H1 (cell line): ENCODE results near the gene SYPL1. TPM values are rescaled to one million over a fixed set of nuclear protein-coding genes. Genes with fewer than 3 reads are reported as not detected.

Experiments
- CTCF ChIA-PET: fragments of 300-600 bp; sonication (Branson Sonifier 250); formaldehyde crosslinking; loops from one replicate; lab custom pipeline; 2021; ENCODE audit not compliant: partially characterized antibody; lab: Charles Lee
- POLR2A ChIA-PET: fragments of 300-600 bp; sonication (Branson Sonifier 250); formaldehyde crosslinking; loops from one replicate; lab custom pipeline; 2021; ENCODE audit warnings: inconsistent platforms; ENCODE audit not compliant: partially characterized antibody; lab: Charles Lee
- DNase-seq, 2 experiments: peaks; one replicate each; pipeline versions ENCODE4 v3.0.0 to v3.0.0-alpha.2; 2010 to 2022; ENCODE audit warnings: low spot score in 2 of 2, low read depth in 1 of 2, mixed read lengths in 1 of 2
- FAIRE-seq: peaks from 2 replicates; lab custom pipeline; 2011; peaks lifted over from hg19 to GRCh38; lab: Jason Lieb, UNC
- H2AFZ ChIP-seq: 2 replicates; pipeline ENCODE4 v1.8.1; 2012; ENCODE audit warnings: low read length, inconsistent platforms
- H2AK5ac ChIP-seq: 2 replicates; pipeline ENCODE4 v1.6.1; 2013; ENCODE audit warnings: low read depth, low read length
- H2BK120ac ChIP-seq: replicated peaks from 2 replicates; pipeline ENCODE3; 2013; ENCODE audit warnings: low read depth, low read length, inconsistent platforms
- H2BK12ac ChIP-seq: 2 replicates; pipeline ENCODE4 v1.6.1; 2013; ENCODE audit warnings: low read depth, low read length
- H2BK15ac ChIP-seq: 2 replicates; pipeline ENCODE4 v1.6.1; 2013; ENCODE audit warnings: low read length
- H2BK20ac ChIP-seq: 2 replicates; pipeline ENCODE4 v1.6.1; 2013; ENCODE audit warnings: low read length
- H2BK5ac ChIP-seq: 2 replicates; pipeline ENCODE4 v1.6.1; 2013; ENCODE audit warnings: low read depth, low read length
- H3K14ac ChIP-seq: 2 replicates; pipeline ENCODE4 v1.6.1; 2013; ENCODE audit warnings: inconsistent platforms; ENCODE audit not compliant: insufficient read length
- H3K18ac ChIP-seq: 2 replicates; pipeline ENCODE4 v1.6.1; 2013; ENCODE audit warnings: low read length; ENCODE audit errors: extremely low read depth
- H3K23ac ChIP-seq: 2 replicates; pipeline ENCODE4 v1.6.1; 2013; ENCODE audit warnings: inconsistent platforms; ENCODE audit not compliant: insufficient read length
- H3K23me2 ChIP-seq: 2 replicates; pipeline ENCODE4 v1.6.1; 2013; ENCODE audit warnings: low read depth, low read length
- H3K27ac ChIP-seq: 2 replicates; pipeline ENCODE4 v1.6.1; 2011; ENCODE audit warnings: low read depth, low read length, inconsistent platforms
- H3K27me3 ChIP-seq, 4 experiments: replicated peaks in 1 of 4; 1 replicate in 1 of 4; 2 replicates in 3 of 4; pipeline versions ENCODE4 v1.6.1 to v1.8.1; 2011 to 2013; ENCODE audit warnings: low read length in 3 of 4, mild to moderate bottlenecking in 3 of 4, inconsistent platforms in 2 of 4, mixed read lengths in 2 of 4, moderate library complexity in 1 of 4; ENCODE audit not compliant: control insufficient read depth in 3 of 4, insufficient read depth in 3 of 4; ENCODE audit errors: extremely low read depth in 1 of 4
- H3K36me3 ChIP-seq, 4 experiments: 2 replicates each; pipeline versions ENCODE4 v1.6.1 to v1.8.1; 2011 to 2013; ENCODE audit warnings: mild to moderate bottlenecking in 4 of 4, low read length in 3 of 4, moderate library complexity in 2 of 4, control low read depth in 1 of 4, inconsistent platforms in 1 of 4; ENCODE audit not compliant: insufficient read depth in 4 of 4, control insufficient read depth in 2 of 4
- H3K4ac ChIP-seq: replicated peaks from 2 replicates; pipeline ENCODE3; 2013; ENCODE audit warnings: low read length, low read depth, mixed read lengths, inconsistent platforms; ENCODE audit not compliant: insufficient read length
- H3K4me1 ChIP-seq, 4 experiments: replicated peaks in 1 of 4; 1 replicate in 1 of 4; 2 replicates in 3 of 4; pipeline versions ENCODE4 v1.6.1 to v1.8.1; 2011 to 2013; ENCODE audit warnings: low read length in 3 of 4, inconsistent platforms in 2 of 4, mixed read lengths in 1 of 4; ENCODE audit not compliant: insufficient read depth in 4 of 4, control insufficient read depth in 3 of 4
- H3K4me2 ChIP-seq, 2 experiments: 2 replicates each; pipeline versions ENCODE4 v1.6.1 to v1.8.1; 2011 to 2013; ENCODE audit warnings: low read depth in 2 of 2, low read length in 2 of 2, control low read depth in 1 of 2, inconsistent platforms in 1 of 2, mild to moderate bottlenecking in 1 of 2; ENCODE audit not compliant: insufficient read depth in 1 of 2
- H3K4me3 ChIP-seq, 4 experiments: fragments of 200-600, 300-600 bp in 1 of 4; sonication (generic), shearing (Covaris generic), sonication (Bioruptor Twin) in 1 of 4; 2 replicates each; pipeline versions ENCODE4 v1.5.1 to v1.8.1; 2011 to 2016; ENCODE audit warnings: low read length in 4 of 4, low read depth in 3 of 4, control low read depth in 2 of 4, inconsistent platforms in 2 of 4, mild to moderate bottlenecking in 2 of 4, mixed read lengths in 1 of 4, moderate library complexity in 1 of 4; ENCODE audit not compliant: insufficient read depth in 2 of 4; ENCODE audit errors: extremely low read depth in 1 of 4
- H3K56ac ChIP-seq: replicated peaks from 2 replicates; pipeline ENCODE3; 2013; ENCODE audit warnings: low read depth, mild to moderate bottlenecking, mixed read lengths, low read length, inconsistent platforms; ENCODE audit not compliant: insufficient read length
- H3K79me1 ChIP-seq: 2 replicates; pipeline ENCODE4 v1.6.1; 2013; ENCODE audit warnings: low read depth, low read length, control low read depth
- H3K79me2 ChIP-seq, 2 experiments: 2 replicates each; pipeline versions ENCODE4 v1.6.1 to v1.8.1; 2012 to 2013; ENCODE audit warnings: low read length in 2 of 2, mild to moderate bottlenecking in 2 of 2, inconsistent platforms in 1 of 2; ENCODE audit not compliant: insufficient read depth in 2 of 2, control insufficient read depth in 1 of 2
- H3K9ac ChIP-seq, 4 experiments: replicated peaks in 1 of 4; 1 replicate in 1 of 4; 2 replicates in 3 of 4; pipeline versions ENCODE4 v1.6.1 to v1.8.1; 2011 to 2013; ENCODE audit warnings: low read depth in 3 of 4, low read length in 3 of 4, control low read depth in 2 of 4, mild to moderate bottlenecking in 2 of 4, moderate library complexity in 2 of 4, inconsistent platforms in 1 of 4; ENCODE audit errors: extremely low read depth in 1 of 4
- H3K9me3 ChIP-seq, 2 experiments: 2 replicates each; pipeline versions ENCODE4 v1.6.1 to v1.8.1; 2012 to 2013; ENCODE audit warnings: mild to moderate bottlenecking in 2 of 2, moderate library complexity in 2 of 2, control low read depth in 1 of 2, inconsistent platforms in 1 of 2, low read depth in 1 of 2, low read length in 1 of 2, mixed read lengths in 1 of 2; ENCODE audit not compliant: insufficient read depth in 2 of 2
- H4K20me1 ChIP-seq, 2 experiments: replicated peaks in 1 of 2; 2 replicates each; pipeline versions ENCODE3 to v1.8.1; 2011 to 2013; ENCODE audit warnings: inconsistent platforms in 2 of 2, low read length in 2 of 2, mild to moderate bottlenecking in 1 of 2; ENCODE audit not compliant: insufficient read depth in 2 of 2, control insufficient read depth in 1 of 2
- H4K5ac ChIP-seq: 2 replicates; pipeline ENCODE4 v1.6.1; 2013; ENCODE audit warnings: low read length, low read depth, mixed read lengths, inconsistent platforms; ENCODE audit not compliant: insufficient read length
- H4K8ac ChIP-seq: 2 replicates; pipeline ENCODE4 v1.8.0; 2013; ENCODE audit warnings: mild to moderate bottlenecking, moderate library complexity, low read length, inconsistent platforms; ENCODE audit not compliant: insufficient read depth; ENCODE audit errors: extremely low read depth
- H4K91ac ChIP-seq: replicated peaks from 2 replicates; pipeline ENCODE3; 2013; ENCODE audit warnings: low read length, mixed read lengths, inconsistent platforms; ENCODE audit not compliant: insufficient read length
- CHD1 ChIP-seq: IDR thresholded peaks from 2 replicates; pipeline ENCODE4 v1.6.1; 2012; ENCODE audit warnings: low read depth, low read length, improper control_type of control experiment
- WGBS, 2 experiments: shearing (Covaris generic) in 1 of 2; methylation state at CpG; one replicate each; pipeline versions ENCODE4 v1.1.6 to v1.1.7; 2013 to 2015; ENCODE audit warnings: low lambda C conversion rate in 2 of 2, mixed read lengths in 2 of 2, inconsistent platforms in 1 of 2, low coverage in 1 of 2, missing lambda C conversion rate in 1 of 2; ENCODE audit not compliant: insufficient replicate concordance in 2 of 2, insufficient coverage in 1 of 2, insufficient read length in 1 of 2; ENCODE audit errors: extremely low coverage in 1 of 2, missing lambda C conversion rate in 1 of 2; 5-methylcytosine and 5-hydroxymethylcytosine counted together
- polyA plus RNA-seq, 7 experiments: library from polyadenylated mRNA; depleted of rRNA in 3 of 7; stranded (reverse) in 5 of 7; unstranded in 2 of 7; fragments of >200 nt in 5 of 7; fragments of 200-250 nt in 2 of 7; gene quantifications; 1 replicate in 5 of 7; 2 replicates in 1 of 7; 4 replicates in 1 of 7; pipeline versions ENCODE4 v1.2.1 to v1.2.3, GENCODE V29; 2011 to 2013; ENCODE audit warnings: missing spikeins in 2 of 7, mixed read lengths in 2 of 7
- total RNA-seq: library from RNA; stranded (reverse); fragmentation: NEBNext Ultra II Directional; extraction: Animal tissue kit (Norgen Biotek cat#: 25700); gene quantifications from 2 replicates; pipeline ENCODE4 v1.2.1, GENCODE V29; 2021

The SYPL1 gene
- total and polyA plus RNA-seq, 2 of the 8 experiments (the other 6 are each of a cell fraction or from before 2014, with no cell fraction given) = 44.9 to 57.7 TPM

GRCh38 chr7:106059556-106059955 lies 52.6 kb downstream of the SYPL1 start:
- H3K23me2 ChIP-seq = no peaks in the 10 kb centered on the region
- H2BK12ac ChIP-seq = no peak overlapping the region
- DNase-seq (no peak), FAIRE-seq (no peak)
- H2BK5ac ChIP-seq = no peak overlapping the region
- H3K4ac ChIP-seq = no peak overlapping the region
- H3K79me2 ChIP-seq = no peaks in the 10 kb centered on the region
- no peak overlapping the region for H2AK5ac ChIP-seq
- no peak for TF ChIP-seq CHD1
- peaks cover 4 to 5% of the 10 kb centered on the region in 2 experiments; a peak in 2 of 4 replicates for H3K9me3 ChIP-seq
- H3K23ac ChIP-seq = no peak overlapping the region
- H4K20me1 ChIP-seq = no peaks in the 10 kb centered on the region
- H3K27ac ChIP-seq = no peak overlapping the region
- no peak overlapping the region for H2BK15ac ChIP-seq
- no peak overlapping the region for H3K4me2 ChIP-seq
- no peak overlapping the region for H2BK20ac ChIP-seq
- H3K18ac ChIP-seq = no peak overlapping the region
- no peak overlapping the region for H3K4me3 ChIP-seq
- CTCF ChIA-PET = interaction anchor here (1.6 to 13.0 kb wide), 10 partner anchors 12 to 108 kb away, joined by 3 to 154 read pairs (median 18); no protein-coding TSS in a partner anchor
- H4K91ac ChIP-seq = no peak overlapping the region
- H2AFZ ChIP-seq = no peak overlapping the region
- H3K4me1 ChIP-seq = peaks cover 0 to 3% (median 2%) of the 10 kb centered on the region in 4 experiments; a peak in 3 of 7 replicates
- H3K56ac ChIP-seq = no peak overlapping the region
- no peaks in the 10 kb centered on the region for H3K36me3 ChIP-seq
- H3K79me1 ChIP-seq = no peaks in the 10 kb centered on the region
- no peak overlapping the region for H4K8ac ChIP-seq
- H3K14ac ChIP-seq = no peak overlapping the region
- H2BK120ac ChIP-seq = no peak overlapping the region
- H3K27me3 ChIP-seq = no peaks in the 10 kb centered on the region
- POLR2A ChIA-PET = no interaction called here
- no peak overlapping the region for H3K9ac ChIP-seq
- no peak overlapping the region for H4K5ac ChIP-seq
- WGBS, 2 experiments = 94% methylated on average over 2 of the region's 2 CpGs; no CpG with 5 or more reads in 1 of the 2 experiments
